Lower lobe of right lung (tissue), 2 donors: Measurements from ENCODE around the gene DLGAP5. TPM values are rescaled to one million over a fixed set of nuclear protein-coding genes. Genes with fewer than 3 reads are reported as not detected.

Experiments
- ATAC-seq, 2 donors: fragments of 200-7000 bp; cut with Tn5 transposase; one replicate each; pipeline ENCODE4 v1.9.1; 2020 to 2022; ENCODE audit warnings: mild to moderate bottlenecking in 2 of 2, moderate library complexity in 2 of 2
- DNase-seq: peaks from one replicate; pipeline ENCODE4 v3.0.0-alpha.2; 2020
- H3K27ac ChIP-seq: fragments of 200-600 bp; one replicate; pipeline ENCODE4 v1.8.0; 2022
- H3K27me3 ChIP-seq: fragments of 200-600 bp; one replicate; pipeline ENCODE4 v1.8.0; 2022; ENCODE audit warnings: low read depth
- H3K36me3 ChIP-seq: fragments of 200-600 bp; one replicate; pipeline ENCODE4 v1.8.0; 2022; ENCODE audit warnings: mild to moderate bottlenecking
- H3K4me1 ChIP-seq: fragments of 200-600 bp; one replicate; pipeline ENCODE4 v1.8.0; 2022
- H3K4me3 ChIP-seq: fragments of 200-600 bp; one replicate; pipeline ENCODE4 v1.8.0; 2022; ENCODE audit warnings: mild to moderate bottlenecking
- H3K9me3 ChIP-seq: fragments of 200-600 bp; one replicate; pipeline ENCODE4 v1.8.0; 2022
- CTCF ChIP-seq: fragments of 200-600 bp; IDR thresholded peaks from one replicate; pipeline ENCODE4 v1.8.0; 2022; ENCODE audit warnings: antibody characterized with exemption, mild to moderate bottlenecking
- intact Hi-C: fragments of 100-400 bp; cut with DNase I; formaldehyde crosslinking; loops from one replicate; pipeline ENCODE4 v1.11.0; 2022
- total RNA-seq: library from RNA; stranded (reverse); fragmentation: NEBNext Ultra II Directional; extraction: Animal tissue kit (Norgen Biotek cat#: 25700); gene quantifications from one replicate; pipeline ENCODE4 v1.2.1, GENCODE V29; 2021
- donor health status: DM: no; HTN: yes; CAD: no; lungs with severe emphysema.

DLGAP5 gene
- total RNA-seq, 1 donor from 2014 or later: 0.97 TPM

- Histone ChIP-seq H3K27ac (peak within 1 kb of the TSS; percentile 98), H3K36me3 (peaks cover 17% of the 10 kb centered on the region), H3K9me3 (no peaks in the 10 kb centered on the region), H3K27me3 (no peaks in the 10 kb centered on the region), H3K4me3 (peak within 1 kb of the TSS; percentile 83), H3K4me1 (peaks cover 66% of the 10 kb centered on the region)
- intact Hi-C loops: no loop called here
- no peak for TF ChIP-seq CTCF
- DNase-seq (peak; percentile 90), ATAC-seq (peak; percentile 94)
Observed at GRCh38 chr14:55129086-55129427, 62.3 kb downstream of the DLGAP5 start, which contains the start of gene LGALS3. LGALS3 (plus strand) TSS chr14:55129252; CDS start chr14:55137374, 8,122 bp downstream.

GRCh38 chr14:55128386-55129085 lies 62.8 kb downstream of the DLGAP5 start:
- Histone ChIP-seq H3K27me3 (no peaks in the 10 kb centered on the region), H3K9me3 (no peaks in the 10 kb centered on the region), H3K4me1 (peaks cover 65% of the 10 kb centered on the region), H3K4me3 (peak overlapping the region; percentile 83), H3K27ac (peak overlapping the region; percentile 98), H3K36me3 (peaks cover 12% of the 10 kb centered on the region)
- no peak for DNase-seq
- intact Hi-C loops: no loop called here
- no peak for ATAC-seq
- no peak for TF ChIP-seq CTCF

GRCh38 chr14:55127460-55127951 lies 63.9 kb downstream of the DLGAP5 start:
- H3K4me1 ChIP-seq: peaks cover 65% of the 10 kb centered on the region

GRCh38 chr14:55126932-55127459 lies 64.4 kb downstream of the DLGAP5 start:
- Histone ChIP-seq H3K4me1 (peaks cover 65% of the 10 kb centered on the region), H3K27me3 (no peaks in the 10 kb centered on the region), H3K27ac (peak overlapping the region; percentile 51), H3K36me3 (peaks cover 10% of the 10 kb centered on the region), H3K4me3 (no peak overlapping the region), H3K9me3 (no peaks in the 10 kb centered on the region)
- intact Hi-C loops: no loop called here
- no peak for TF ChIP-seq CTCF
- DNase-seq: no peak
- no peak for ATAC-seq

More at GRCh38 chr14:55127460-55127951, 63.9 kb downstream of the DLGAP5 start:
- H3K9me3 ChIP-seq: no peaks in the 10 kb centered on the region
- DNase-seq (no peak), ATAC-seq (no peak)
- no peak overlapping the region for H3K27ac ChIP-seq
- H3K27me3 ChIP-seq: no peaks in the 10 kb centered on the region
- H3K4me3 ChIP-seq: no peak overlapping the region
- intact Hi-C loops: no loop called here
- peaks cover 10% of the 10 kb centered on the region for H3K36me3 ChIP-seq
- no peak for TF ChIP-seq CTCF

GRCh38 chr14:55126034-55126433 lies 65.4 kb downstream of the DLGAP5 start:
- DNase-seq (no peak), ATAC-seq (no peak)
- intact Hi-C loops: no loop called here
- Histone ChIP-seq H3K4me1 (peaks cover 62% of the 10 kb centered on the region), H3K9me3 (no peaks in the 10 kb centered on the region), H3K36me3 (peaks cover under 1% of the 10 kb centered on the region), H3K27me3 (no peaks in the 10 kb centered on the region), H3K27ac (peak overlapping the region; percentile 56), H3K4me3 (no peak overlapping the region)
- no peak for TF ChIP-seq CTCF
